K562 (cell line): Measurements from ENCODE around the gene RERE. TPM values are rescaled to one million over a fixed set of nuclear protein-coding genes. Genes with fewer than 3 reads are reported as not detected.

Experiments
- ATAC-seq: fragments of 200-7000 bp; cut with Tn5 transposase; 3 replicates; pipeline ENCODE4 v1.9.1; 2020; ENCODE audit warnings: moderate library complexity
- BruUV-seq: library from RNA; stranded (reverse); fragments of 400-500 nt; replicated peaks from 2 replicates; lab custom pipeline; 2021; lab: Mats Ljungman, UMichigan
- CTCF ChIA-PET: fragments of 300-600 bp; formaldehyde crosslinking; extraction: SDS; loops from one replicate; lab custom pipeline; 2021; ENCODE audit warnings: low intra/inter-chr PET ratio; lab: Yijun Ruan, JAX
- POLR2A ChIA-PET: fragments of 300-600, 350-650 bp; sonication (Branson Sonifier 250); formaldehyde crosslinking; extraction: SDS; loops from one replicate; lab custom pipeline; 2021; ENCODE audit warnings: antibody characterized with exemption, inconsistent platforms; lab: Yijun Ruan, JAX
- DNase-seq, 4 experiments: peaks; one replicate each; pipeline versions ENCODE4 v3.0.0 to v3.0.0-alpha.2; 2011 to 2018; ENCODE audit warnings: low spot score in 3 of 4, mixed read lengths in 3 of 4; ENCODE audit errors: extremely low read depth in 1 of 4
- FAIRE-seq: peaks from 2 replicates; lab custom pipeline; 2011; peaks lifted over from hg19 to GRCh38; lab: Jason Lieb, UNC
- H2AFZ ChIP-seq: 2 replicates; pipeline ENCODE4 v1.6.0; 2011; ENCODE audit warnings: low read depth, low read length, control low read depth, inconsistent platforms
- H3K27ac ChIP-seq: fragments of 200-600 bp; 3 replicates; pipeline ENCODE4 v1.8.0; 2011; ENCODE audit warnings: low read depth, mild to moderate bottlenecking, control low read depth, inconsistent platforms, low read length, moderate library complexity, mixed read lengths; ENCODE audit errors: extremely low read depth
- H3K27me3 ChIP-seq, 2 experiments: fragments of 300-600 bp in 1 of 2; 2 replicates in 1 of 2; 3 replicates in 1 of 2; pipeline versions ENCODE4 v1.6.0 to v1.8.0; 2011; ENCODE audit warnings: inconsistent platforms in 2 of 2, low read length in 2 of 2, mild to moderate bottlenecking in 1 of 2, mixed read lengths in 1 of 2, moderate library complexity in 1 of 2; ENCODE audit not compliant: control insufficient read depth in 2 of 2, insufficient read depth in 2 of 2
- H3K36me3 ChIP-seq: fragments of 300-600 bp; 3 replicates; pipeline ENCODE4 v1.8.0; 2011; ENCODE audit warnings: mild to moderate bottlenecking, low read length, inconsistent platforms; ENCODE audit not compliant: control insufficient read depth, insufficient read depth
- H3K4me1 ChIP-seq, 2 experiments: fragments of 200-600 bp in 1 of 2; replicated peaks in 1 of 2; 2 replicates in 1 of 2; 3 replicates in 1 of 2; pipeline versions ENCODE4 v1.5.1 to v1.8.0; 2011; ENCODE audit warnings: inconsistent platforms in 2 of 2, low read length in 2 of 2, mild to moderate bottlenecking in 1 of 2, mixed read lengths in 1 of 2, moderate library complexity in 1 of 2; ENCODE audit not compliant: control insufficient read depth in 2 of 2, insufficient read depth in 2 of 2
- H3K4me2 ChIP-seq: 2 replicates; pipeline ENCODE4 v1.6.1; 2011; ENCODE audit warnings: low read length, control low read depth, inconsistent platforms, mixed read lengths; ENCODE audit not compliant: insufficient read depth
- H3K4me3 ChIP-seq: fragments of 200-600 bp; sonication (generic), shearing (Covaris generic); 2 replicates; pipeline ENCODE4 v1.5.1; 2016; ENCODE audit warnings: control low read depth, inconsistent platforms
- H3K79me2 ChIP-seq: fragments of 200-600 bp; 3 replicates; pipeline ENCODE4 v1.8.0; 2011; ENCODE audit warnings: low read length, inconsistent platforms; ENCODE audit not compliant: control insufficient read depth, insufficient read depth
- H3K9ac ChIP-seq, 2 experiments: 2 replicates each; pipeline versions ENCODE4 v1.6.0 to v1.6.1; 2011; ENCODE audit warnings: low read depth in 2 of 2, low read length in 2 of 2, control low read depth in 1 of 2, inconsistent platforms in 1 of 2, mild to moderate bottlenecking in 1 of 2, mixed read lengths in 1 of 2; ENCODE audit not compliant: insufficient read depth in 1 of 2
- H3K9me1 ChIP-seq: one replicate; pipeline ENCODE4 v1.6.0; 2011; ENCODE audit warnings: inconsistent platforms, mild to moderate bottlenecking, low read length, moderate library complexity; ENCODE audit not compliant: control insufficient read depth, insufficient read depth
- H3K9me3 ChIP-seq: replicated peaks from 2 replicates; pipeline ENCODE4 v1.5.1; 2011; ENCODE audit warnings: low read depth, low read length, inconsistent platforms; ENCODE audit not compliant: control insufficient read depth, insufficient read depth
- H4K20me1 ChIP-seq: replicated peaks from 2 replicates; pipeline ENCODE4 v1.6.1; 2011; ENCODE audit warnings: low read length, inconsistent platforms, mixed read lengths; ENCODE audit not compliant: control insufficient read depth, insufficient read depth
- CGGBP1 ChIP-seq: fragments of 250-450 bp; sonication (Bioruptor Pico); IDR thresholded peaks from 2 replicates; pipeline ENCODE4 v1.9.0; 2021; ENCODE audit warnings: mild to moderate bottlenecking
- HOXB6 ChIP-seq: fragments of 250-450 bp; sonication (Bioruptor Pico); IDR thresholded peaks from 2 replicates; pipeline ENCODE4 v1.5.1; 2022; ENCODE audit warnings: mild to moderate bottlenecking, borderline replicate concordance
- MYC ChIP-seq, 2 experiments: fragments of 250-450 bp in 1 of 2; sonication (Bioruptor Pico) in 1 of 2; IDR thresholded peaks; 2 replicates each; pipeline versions ENCODE4 v1.5.1 to v1.6.1; 2012 to 2021; ENCODE audit warnings: low read depth in 2 of 2, borderline replicate concordance in 1 of 2, improper control_type of control experiment in 1 of 2, low read length in 1 of 2, mild to moderate bottlenecking in 1 of 2, moderate library complexity in 1 of 2
- NRF1 ChIP-seq, 2 experiments: fragments of 450-650 bp; IDR thresholded peaks in 1 of 2; conservative IDR thresholded peaks in 1 of 2; 2 replicates each; pipeline ENCODE4 v1.6.1; 2014; ENCODE audit warnings: mild to moderate bottlenecking in 2 of 2
- U2AF2 ChIP-seq: fragments of 200-400 bp; formaldehyde crosslinking; optimal IDR thresholded peaks from 2 replicates; pipeline ENCODE3; 2017; ENCODE audit warnings: low read depth, mild to moderate bottlenecking, low read length
- ZBTB17 ChIP-seq: fragments of 450-650 bp; formaldehyde crosslinking; IDR thresholded peaks from 2 replicates; pipeline ENCODE4 v1.4.0; 2020; ENCODE audit warnings: mild to moderate bottlenecking
- ZNF12 ChIP-seq: sonication (generic); formaldehyde crosslinking; IDR thresholded peaks from 2 replicates; pipeline ENCODE4 v1.4.0; 2020; ENCODE audit warnings: mild to moderate bottlenecking, missing genetic modification reagents
- ZNF354B ChIP-seq: fragments of 250-450 bp; sonication (Bioruptor Pico); IDR thresholded peaks from 2 replicates; pipeline ENCODE4 v1.4.0; 2020
- ZNF444 ChIP-seq: fragments of 250-450 bp; sonication (Bioruptor Pico); IDR thresholded peaks from 2 replicates; pipeline ENCODE4 v1.4.0; 2020; ENCODE audit warnings: mild to moderate bottlenecking, moderate library complexity
- WGBS: fragments of 100-300 bp; shearing (Covaris generic); methylation state at CpG from one replicate; pipeline ENCODE4 v1.1.6; 2016; ENCODE audit warnings: low coverage, mixed read lengths; ENCODE audit not compliant: insufficient coverage; ENCODE audit errors: missing lambda C conversion rate; 5-methylcytosine and 5-hydroxymethylcytosine counted together
- in situ Hi-C: fragments of 300-500 bp; cut with MboI; formaldehyde crosslinking; loops from 4 replicates; pipeline ENCODE4 v1.15.0; 2018; ENCODE audit warnings: inconsistent platforms, mixed read lengths
- intact Hi-C: fragments of 100-400 bp; cut with micrococcal nuclease; formaldehyde crosslinking; loops from 2 replicates; pipeline ENCODE4 v1.14.2; 2022
- polyA plus RNA-seq, 8 experiments: library from polyadenylated mRNA; depleted of rRNA in 4 of 8; stranded (reverse) in 5 of 8; unstranded in 3 of 8; fragments of >200 nt; fragmentation: Nextera tagmentation in 2 of 8; fragmentation: Illumina TruSeq in 1 of 8; extraction: Ambion mirVana in 2 of 8; extraction: Trizol in 1 of 8; gene quantifications; 2 replicates each; pipeline versions ENCODE4 v1.2.1 to v1.2.3, GENCODE V29; 2011 to 2014; ENCODE audit warnings: inconsistent platforms in 1 of 8, missing spikeins in 1 of 8
- total RNA-seq, 7 experiments: library from RNA; depleted of rRNA in 6 of 7; stranded (reverse); fragments of >200 nt in 6 of 7; fragmentation: Illumina TruSeq in 2 of 7; extraction: Trizol in 2 of 7; gene quantifications; 2 replicates each; pipeline versions ENCODE4 v1.2.1 to v1.2.3, GENCODE V29; 2011 to 2021; ENCODE audit warnings: low replicate concordance in 1 of 7

RERE gene
- total and polyA plus RNA-seq, 9 of the 15 experiments (the other 6 are each of a cell fraction or from before 2014, with no cell fraction given): 3.0 to 51.5 (median 13.4) TPM

- Histone ChIP-seq H3K9ac (no peak overlapping the region), H3K9me3 (no peaks in the 10 kb centered on the region), H3K36me3 (no peaks in the 10 kb centered on the region), H3K79me2 (peaks cover 21% of the 10 kb centered on the region), H3K9me1 (no peaks in the 10 kb centered on the region), H3K27ac (no peak overlapping the region), H3K4me1 (peaks cover 0 to 25% of the 10 kb centered on the region in 2 experiments; a peak in 4 of 5 replicates), H3K27me3 (no peaks in the 10 kb centered on the region), H2AFZ (no peak overlapping the region), H3K4me2 (no peak overlapping the region), H4K20me1 (peaks cover 9% of the 10 kb centered on the region), H3K4me3 (no peak overlapping the region)
- in situ Hi-C loops (loop anchor here (5.0 kb wide), 2 partner anchors 164 to 294 kb away; no protein-coding TSS in a partner anchor), intact Hi-C loops (no loop called here)
- DNase-seq (peak in 1 of 4 experiments; percentile 39), ATAC-seq (peak; percentile 43), FAIRE-seq (peak; percentile 71)
- CTCF ChIA-PET: interaction anchor here (0.7 to 4.9 kb wide), 4 partner anchors 109 to 285 kb away, joined by 3 to 53 read pairs (median 8); no protein-coding TSS in a partner anchor
- BruUV-seq: no TSS peak
- WGBS: 27% methylated on average over 4 of the region's 4 CpGs
- POLR2A ChIA-PET: interaction anchor here (0.8 to 1.8 kb wide), 5 partner anchors 9 to 297 kb away, joined by 3 to 5 read pairs (median 5); no protein-coding TSS in a partner anchor
- TF ChIP-seq HOXB6 (CRISPR knock-in tag) (no peak), NRF1 (conservative IDR thresholded peaks at IDR 0.05 in 1 of 2, IDR thresholded peaks at IDR 0.05 in 1 of 2) (no peak), ZNF444 (CRISPR knock-in tag) (no peak), ZNF12 (CRISPR knock-in tag) (no peak), ZBTB17 (CRISPR knock-in tag) (no peak), ZNF354B (CRISPR knock-in tag) (no peak), CGGBP1 (no peak), U2AF2 (no peak), MYC (IDR thresholded peaks at IDR 0.05; ENCODE audit: low read depth, low read length) (no peak), MYC (CRISPR knock-in tag; IDR thresholded peaks at IDR 0.05; ENCODE audit: borderline replicate concordance, low read depth) (no peak)
Observed at GRCh38 chr1:8562881-8563865, 254.3 kb downstream of the RERE start.
